Prostate gland (tissue), 2 donors: ENCODE results near the gene SS18L1. TPM values are rescaled to one million over a fixed set of nuclear protein-coding genes. Genes with fewer than 3 reads are reported as not detected.

Experiments
- DNase-seq: peaks from one replicate; pipeline ENCODE4 v3.0.0-alpha.2; 2019; ENCODE audit warnings: low spot score
- H3K27ac ChIP-seq, 2 donors: fragments of 200-600 bp; sonication (generic); 2 replicates each; pipeline ENCODE4 v1.5.1; 2017 to 2019
- H3K27me3 ChIP-seq: fragments of 200-600 bp; sonication (generic); replicated peaks from 2 replicates; pipeline ENCODE4 v1.5.1; 2019; ENCODE audit not compliant: insufficient read depth
- H3K36me3 ChIP-seq, 2 donors: fragments of 200-600 bp; sonication (generic); 1 replicate in 1 of 2; 2 replicates in 1 of 2; pipeline versions ENCODE4 v1.5.1 to v1.8.1; 2017 to 2019
- H3K4me1 ChIP-seq: fragments of 200-600 bp; sonication (generic); replicated peaks from 2 replicates; pipeline ENCODE4 v1.5.1; 2019
- H3K4me3 ChIP-seq, 2 donors: fragments of 200-600 bp; sonication (generic); 2 replicates each; pipeline ENCODE4 v1.5.1; 2017 to 2019
- H3K9me3 ChIP-seq: fragments of 200-600 bp; sonication (generic); 2 replicates; pipeline ENCODE4 v1.5.1; 2017
- POLR2A ChIP-seq: fragments of 450-650 bp; IDR thresholded peaks from one replicate; pipeline ENCODE4 v1.6.1; 2016; ENCODE audit warnings: antibody characterized with exemption, mild to moderate bottlenecking
- POLR2AphosphoS5 ChIP-seq: sonication (generic); formaldehyde crosslinking; IDR thresholded peaks from one replicate; pipeline ENCODE4 v1.6.1; 2017; ENCODE audit warnings: antibody characterized with exemption
- WGBS: methylation state at CpG from one replicate; pipeline ENCODE4 v1.1.5; 2018; 5-methylcytosine and 5-hydroxymethylcytosine counted together
- intact Hi-C: fragments of 100-400 bp; cut with DNase I; formaldehyde crosslinking; loops from one replicate; pipeline ENCODE4 v1.14.2; 2022
- total RNA-seq, 2 donors: library from RNA; depleted of rRNA; stranded (reverse); fragments of >200 nt; gene quantifications; one replicate each; pipeline ENCODE4 v1.1.0, GENCODE V29; 2016
- TF ChIP-seq, protein P1 (sequence below), 4 experiments: fragments of 200-600 bp in 2 of 4; fragments of 450-650 bp in 2 of 4; sonication (generic) in 2 of 4; IDR thresholded peaks; 1 replicate in 3 of 4; 2 replicates in 1 of 4; pipeline ENCODE4 v1.5.1; 2016 to 2019; ENCODE audit warnings: antibody characterized with exemption in 4 of 4, mild to moderate bottlenecking in 2 of 4, moderate library complexity in 2 of 4

Gene SS18L1
- total RNA-seq, 2 donors from 2014 or later = 17.9 to 32.7 TPM

DNA sequence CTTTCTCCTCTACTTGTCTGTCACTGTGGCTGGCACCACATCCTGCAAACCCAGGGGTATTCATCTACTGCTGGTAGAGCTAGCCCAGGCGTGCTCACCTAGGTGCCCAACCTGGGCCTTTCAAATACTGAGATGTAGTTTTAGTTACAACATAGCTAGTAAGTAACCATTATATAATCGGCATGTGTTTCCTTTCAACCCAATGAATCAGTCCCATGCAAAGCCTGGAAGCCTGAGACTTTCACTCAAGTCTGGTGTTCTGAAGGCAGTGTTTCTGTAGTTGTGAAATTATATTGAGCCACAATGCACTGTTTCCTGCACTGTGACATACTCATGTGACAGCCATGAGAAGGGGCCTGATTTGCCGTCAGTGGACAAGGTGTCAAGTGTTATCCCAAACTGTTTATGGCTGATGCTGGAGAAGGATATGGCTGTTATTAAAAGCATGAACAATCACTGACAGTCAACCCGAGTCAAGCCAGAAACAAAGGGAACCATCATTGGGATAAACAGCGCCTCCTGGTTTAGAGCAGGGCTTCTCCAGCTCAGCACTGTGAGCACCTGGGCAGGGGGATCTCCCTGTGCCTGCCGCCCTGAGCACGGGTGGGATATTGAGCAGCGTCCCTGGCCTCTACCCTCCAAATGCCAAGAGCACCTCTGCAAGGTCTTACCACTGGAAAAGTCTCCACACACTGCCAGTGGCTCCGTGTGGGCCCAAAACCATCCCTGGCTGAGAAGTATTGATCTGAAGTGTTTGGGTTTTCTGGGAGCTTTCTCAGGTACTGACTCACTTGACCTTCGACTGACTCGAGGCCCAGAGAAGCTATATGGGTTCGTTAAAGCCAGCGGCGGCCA is 1.9 kb upstream of the SS18L1 start:
- intact Hi-C loops = loop anchor here (2.0 to 10.0 kb wide), 4 partner anchors 19 to 243 kb away; partner anchors contain the start of genes LSM14B, OSBPL2, RPS21 and TAF4
- H3K4me1 ChIP-seq = peaks cover 11% of the 10 kb centered on the region
- TF ChIP-seq POLR2AphosphoS5 (no peak), POLR2A (no peak)
- TF ChIP-seq, protein P1, sequence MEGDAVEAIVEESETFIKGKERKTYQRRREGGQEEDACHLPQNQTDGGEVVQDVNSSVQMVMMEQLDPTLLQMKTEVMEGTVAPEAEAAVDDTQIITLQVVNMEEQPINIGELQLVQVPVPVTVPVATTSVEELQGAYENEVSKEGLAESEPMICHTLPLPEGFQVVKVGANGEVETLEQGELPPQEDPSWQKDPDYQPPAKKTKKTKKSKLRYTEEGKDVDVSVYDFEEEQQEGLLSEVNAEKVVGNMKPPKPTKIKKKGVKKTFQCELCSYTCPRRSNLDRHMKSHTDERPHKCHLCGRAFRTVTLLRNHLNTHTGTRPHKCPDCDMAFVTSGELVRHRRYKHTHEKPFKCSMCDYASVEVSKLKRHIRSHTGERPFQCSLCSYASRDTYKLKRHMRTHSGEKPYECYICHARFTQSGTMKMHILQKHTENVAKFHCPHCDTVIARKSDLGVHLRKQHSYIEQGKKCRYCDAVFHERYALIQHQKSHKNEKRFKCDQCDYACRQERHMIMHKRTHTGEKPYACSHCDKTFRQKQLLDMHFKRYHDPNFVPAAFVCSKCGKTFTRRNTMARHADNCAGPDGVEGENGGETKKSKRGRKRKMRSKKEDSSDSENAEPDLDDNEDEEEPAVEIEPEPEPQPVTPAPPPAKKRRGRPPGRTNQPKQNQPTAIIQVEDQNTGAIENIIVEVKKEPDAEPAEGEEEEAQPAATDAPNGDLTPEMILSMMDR (IDR thresholded peaks at IDR 0.05) = peak in 2 of 4 experiments; percentile 29 to 32
- H3K4me3 ChIP-seq = peak overlapping the region; percentile 81 to 92
- 20% methylated on average over 14 of the region's 14 CpGs for WGBS
- H3K9me3 ChIP-seq = no peaks in the 10 kb centered on the region
- H3K27me3 ChIP-seq = no peaks in the 10 kb centered on the region
- peak overlapping the region; percentile 91 to 98 for H3K27ac ChIP-seq
- H3K36me3 ChIP-seq = peaks cover 19 to 23% of the 10 kb centered on the region in 2 donors
- DNase-seq = no peak

DNA sequence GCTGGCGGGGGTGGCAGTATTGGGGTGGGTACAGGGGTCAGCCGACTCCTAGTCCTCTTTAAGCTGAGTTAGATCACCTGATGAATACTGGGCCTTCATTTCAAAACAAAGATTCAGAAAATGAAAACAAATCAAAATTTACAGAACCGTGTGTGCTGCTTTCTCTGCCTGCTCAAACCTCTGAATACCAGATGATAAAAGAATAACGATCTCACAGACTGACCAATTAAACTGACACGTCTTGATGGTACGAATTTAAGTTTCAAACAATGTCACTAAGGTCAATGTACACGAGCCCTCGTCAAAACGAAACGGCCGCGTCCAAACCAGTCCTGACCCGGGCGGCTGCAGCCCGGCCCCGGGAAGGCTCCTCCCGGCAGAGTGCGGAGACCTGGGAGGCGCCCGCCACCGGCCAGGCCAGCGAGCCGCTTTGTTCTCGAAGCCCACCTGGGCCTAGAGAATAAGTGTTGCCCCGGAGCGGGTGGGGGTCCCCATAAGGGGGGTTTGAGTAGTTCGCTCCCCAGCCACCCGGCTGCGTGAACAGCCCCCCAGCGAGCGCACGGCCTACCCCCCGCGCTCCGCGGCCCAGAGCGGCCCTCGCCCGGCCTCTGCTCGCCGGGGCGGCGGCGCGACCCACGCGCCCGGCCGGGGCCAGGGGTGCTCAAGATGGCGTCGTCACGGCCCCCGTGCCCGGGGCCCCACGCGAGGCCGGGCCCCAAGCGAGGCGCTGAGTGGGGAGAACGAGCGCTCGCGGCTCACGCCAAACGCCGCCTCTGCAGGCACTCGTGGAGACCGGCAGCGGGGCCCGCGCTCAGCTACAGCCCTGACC is 1.1 kb upstream of the SS18L1 start:
- intact Hi-C loops = loop anchor here (2.0 to 10.0 kb wide), 4 partner anchors 20 to 242 kb away; partner anchors contain the start of genes LSM14B, OSBPL2, RPS21 and TAF4
- Histone ChIP-seq H3K27me3 (no peaks in the 10 kb centered on the region), H3K27ac (peak overlapping the region; percentile 91 to 98), H3K9me3 (no peaks in the 10 kb centered on the region), H3K4me3 (peak overlapping the region; percentile 81 to 92), H3K36me3 (peaks cover 19 to 20% of the 10 kb centered on the region in 2 donors), H3K4me1 (peaks cover 11% of the 10 kb centered on the region)
- TF ChIP-seq, protein P1 (IDR thresholded peaks at IDR 0.05) = no peak
- TF ChIP-seq POLR2AphosphoS5 = no peak
- no peak for TF ChIP-seq POLR2A
- under 1% methylated on average over 59 of the region's 71 CpGs for WGBS
- no peak for DNase-seq

DNA sequence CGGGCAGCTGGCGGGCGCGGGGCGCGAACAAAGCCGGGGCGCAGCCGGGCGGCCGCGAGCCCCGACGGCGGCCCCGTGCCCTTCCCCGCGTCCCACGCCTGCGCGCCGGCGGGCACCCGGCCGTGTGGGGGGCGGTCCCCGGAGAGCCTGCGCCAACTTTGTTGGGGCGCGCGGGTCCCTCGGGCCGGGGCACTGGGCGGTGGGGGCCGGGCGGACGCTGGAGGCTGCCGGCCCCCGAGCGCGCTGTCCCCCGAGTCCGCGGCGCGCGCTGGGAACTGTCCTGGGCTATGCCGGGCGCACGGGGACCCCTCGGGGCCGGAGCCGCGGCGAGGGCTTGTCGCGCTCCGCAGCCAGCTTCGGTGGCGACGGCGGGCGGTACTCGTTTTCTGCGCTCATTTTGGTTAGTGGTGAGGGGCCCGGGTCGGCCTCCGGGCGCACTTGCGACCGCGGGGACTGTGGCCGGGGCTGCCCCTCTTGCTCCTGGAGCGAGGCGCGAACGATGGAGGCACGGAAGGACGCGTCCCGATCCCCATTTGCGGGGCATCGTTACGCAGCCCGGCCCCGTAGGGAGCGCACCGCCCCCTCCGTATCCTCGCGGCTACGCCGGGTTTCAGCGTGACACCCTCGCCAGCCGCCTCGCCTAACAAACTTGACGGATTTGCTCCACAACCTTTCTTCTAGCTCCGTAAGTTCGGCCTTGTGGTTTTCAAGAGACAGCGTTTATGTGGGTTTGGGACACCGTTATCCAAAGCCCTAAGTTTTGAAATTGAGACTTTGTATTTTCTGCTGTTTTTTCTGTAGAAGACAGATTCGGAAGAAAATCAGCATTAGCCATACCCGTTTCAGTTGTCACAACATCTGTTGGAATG is 622 bp downstream of the SS18L1 start:
- DNase-seq = peak; percentile 47
- intact Hi-C loops = loop anchor here (2.0 to 10.0 kb wide), 4 partner anchors 21 to 241 kb away; partner anchors contain the start of genes LSM14B, OSBPL2, RPS21 and TAF4
- Histone ChIP-seq H3K36me3 (peaks cover 3 to 8% of the 10 kb centered on the region in 2 donors), H3K27me3 (no peaks in the 10 kb centered on the region), H3K27ac (peak overlapping the region; percentile 91 to 98), H3K4me3 (peak overlapping the region; percentile 81 to 92), H3K9me3 (no peaks in the 10 kb centered on the region), H3K4me1 (peaks cover 11% of the 10 kb centered on the region)
- whole genome bisulfite sequencing = under 1% methylated on average over 42 of the region's 104 CpGs
- peak; percentile 43 for TF ChIP-seq POLR2AphosphoS5
- peak; percentile 42 for TF ChIP-seq POLR2A
- TF ChIP-seq, protein P1 (IDR thresholded peaks at IDR 0.05) = peak in 2 of 4 experiments; percentile 13 to 25

DNA sequence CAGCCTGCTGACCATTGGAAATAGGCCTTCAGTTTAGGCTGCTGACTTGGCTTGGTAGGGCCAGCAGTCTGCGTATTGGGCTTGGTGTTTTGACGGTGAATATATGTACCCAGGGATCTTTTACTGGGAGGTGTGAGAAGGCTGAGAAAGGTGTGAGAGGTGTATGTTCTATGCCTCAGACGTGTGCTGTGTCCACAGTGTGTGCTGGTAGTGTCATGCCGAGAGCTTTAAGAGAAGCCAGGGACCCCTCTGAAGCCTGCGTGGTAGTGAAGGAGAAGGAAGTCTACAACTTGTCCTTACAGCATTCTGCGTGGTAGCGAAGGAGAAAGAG is 2.1 kb downstream of the SS18L1 start:
- no peak overlapping the region for H3K4me3 ChIP-seq
- H3K27me3 ChIP-seq = no peaks in the 10 kb centered on the region
- peaks cover 7% of the 10 kb centered on the region for H3K4me1 ChIP-seq
- 92% methylated on average over 7 of the region's 7 CpGs for WGBS
- intact Hi-C loops = loop anchor here (10.0 kb wide), 1 partner anchor 239 kb away; the partner anchor contains the start of gene RPS21
- DNase-seq = no peak
- no peaks in the 10 kb centered on the region for H3K9me3 ChIP-seq
- no peaks in the 10 kb centered on the region for H3K36me3 ChIP-seq
- H3K27ac ChIP-seq = no peak overlapping the region
- TF ChIP-seq POLR2A = no peak
- no peak for TF ChIP-seq POLR2AphosphoS5
